ENCODE results near the gene KBTBD7.
"Not testable (repeated sequence)": the region's sequence is repeated elsewhere in the genome, so short reads cannot be mapped to it uniquely, and the experiment has no call there.

KBTBD7 gene

GRCh38 chr13:41196620-41197019, 2.3 kb upstream of the KBTBD7 start:
- no peak for DNase-seq

DNA sequence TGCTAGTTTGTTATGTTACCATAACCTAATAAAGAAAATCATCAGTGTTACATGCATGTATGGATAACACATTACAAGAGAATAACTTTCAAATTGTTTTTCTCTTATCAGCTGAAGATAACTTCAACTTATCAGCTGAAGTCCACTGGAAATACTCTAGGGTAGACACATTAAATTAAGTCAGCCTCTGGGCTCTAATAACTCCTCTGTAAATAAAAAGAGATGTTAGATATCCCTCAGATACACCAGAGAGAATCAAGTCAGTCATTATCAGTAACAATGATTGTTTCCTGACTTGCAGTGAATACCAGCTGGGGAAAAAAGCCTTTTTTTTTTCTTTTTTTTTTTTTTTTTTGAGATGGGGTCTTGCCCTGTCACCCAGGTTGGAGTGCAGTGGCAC, 1.6 kb upstream of the KBTBD7 start:
- DNase-seq: no peak

DNA sequence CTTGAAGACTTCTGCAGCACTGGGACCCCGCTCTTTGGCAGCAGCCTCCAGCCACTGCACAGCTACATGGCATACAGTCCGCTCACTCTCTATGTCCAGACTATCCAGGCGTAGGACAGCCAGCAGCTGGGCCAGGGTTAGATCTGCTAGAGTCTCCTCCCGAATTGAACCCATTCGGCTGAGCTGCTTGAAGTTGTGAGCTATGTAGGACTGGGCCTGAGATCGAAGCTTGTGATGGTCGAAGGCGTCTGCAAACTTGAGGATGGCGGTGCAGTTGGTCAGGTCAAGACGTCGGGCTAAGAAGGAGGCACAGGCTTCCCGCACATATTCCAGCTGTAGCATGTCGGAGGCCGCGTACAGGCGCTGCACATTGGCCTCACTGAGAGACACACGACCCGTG, 900 bp downstream of the KBTBD7 start:
- no peak for DNase-seq

GRCh38 chr13:41188584-41188983, 5.8 kb downstream of the KBTBD7 start:
- no peak for DNase-seq

GRCh38 chr13:41186481-41186880, 7.9 kb downstream of the KBTBD7 start:
- DNase-seq: no peak

DNA sequence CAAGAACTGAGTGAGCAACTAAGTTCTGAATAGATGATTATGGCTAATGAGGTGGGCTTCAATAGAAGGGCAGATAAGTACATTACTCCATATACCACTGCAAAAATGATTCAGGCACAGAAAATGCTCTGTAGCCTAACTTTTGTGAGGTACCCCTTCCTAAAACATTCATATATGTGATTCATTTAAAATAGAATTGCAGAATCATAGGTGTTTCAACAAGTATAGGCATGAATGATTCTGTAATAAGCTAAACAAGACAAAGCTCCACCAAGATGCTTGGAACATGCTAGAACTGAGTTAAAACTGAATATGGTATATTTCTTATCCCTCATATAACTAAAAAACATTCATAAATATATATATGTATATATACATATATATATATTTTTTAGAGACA, 12.1 kb downstream of the KBTBD7 start:
- DNase-seq: no peak

DNA sequence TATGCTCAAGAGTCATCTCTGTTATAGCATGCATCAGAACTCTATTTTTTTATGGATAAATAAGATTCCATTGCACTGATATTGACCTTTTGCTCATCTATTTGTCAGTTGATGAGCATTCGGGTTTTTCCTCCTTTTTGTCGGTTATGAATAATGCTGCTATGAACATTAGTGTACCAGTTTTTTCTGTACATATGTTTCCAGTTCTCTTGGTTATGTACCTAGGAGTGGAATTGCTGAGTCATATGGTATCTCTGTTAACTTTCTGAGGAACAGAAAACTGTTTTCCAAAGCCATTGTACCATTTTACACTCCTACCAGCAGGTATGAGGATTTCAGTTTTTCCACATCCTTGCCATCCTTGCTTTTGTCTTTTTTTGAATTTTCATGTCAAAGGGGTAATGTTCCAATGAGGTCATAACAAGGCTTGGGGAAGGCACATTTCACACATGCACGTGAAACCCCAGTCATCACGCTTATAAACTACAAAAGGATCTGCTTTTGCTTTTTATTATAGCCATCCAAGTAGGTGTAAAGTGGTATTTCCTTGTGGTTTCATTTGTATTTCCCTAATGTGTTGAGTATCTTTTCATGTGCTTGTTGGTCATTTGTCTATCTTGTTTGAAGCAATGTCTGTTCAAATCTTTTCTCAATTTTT, 14.6 kb downstream of the KBTBD7 start:
- DNase-seq: no peak

DNA sequence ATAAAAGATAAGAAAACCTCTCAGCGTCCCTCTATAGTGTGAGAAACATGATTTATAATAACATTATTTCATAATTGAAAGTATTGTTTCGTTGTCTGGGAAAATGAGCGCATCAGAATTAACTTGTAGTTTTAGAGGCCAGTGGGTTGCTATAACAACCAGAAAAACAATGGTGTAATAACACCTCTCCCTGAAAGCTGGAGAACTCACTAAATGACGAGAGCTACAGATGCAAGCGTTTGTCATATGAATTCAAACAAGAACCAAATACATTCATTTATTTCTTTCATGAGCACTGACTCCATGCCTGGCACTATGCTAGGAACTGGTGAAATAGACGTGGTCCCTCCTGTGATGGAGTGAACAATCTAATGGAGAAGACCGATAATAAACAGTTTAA, 16.3 kb downstream of the KBTBD7 start:
- DNase-seq: no peak

DNA sequence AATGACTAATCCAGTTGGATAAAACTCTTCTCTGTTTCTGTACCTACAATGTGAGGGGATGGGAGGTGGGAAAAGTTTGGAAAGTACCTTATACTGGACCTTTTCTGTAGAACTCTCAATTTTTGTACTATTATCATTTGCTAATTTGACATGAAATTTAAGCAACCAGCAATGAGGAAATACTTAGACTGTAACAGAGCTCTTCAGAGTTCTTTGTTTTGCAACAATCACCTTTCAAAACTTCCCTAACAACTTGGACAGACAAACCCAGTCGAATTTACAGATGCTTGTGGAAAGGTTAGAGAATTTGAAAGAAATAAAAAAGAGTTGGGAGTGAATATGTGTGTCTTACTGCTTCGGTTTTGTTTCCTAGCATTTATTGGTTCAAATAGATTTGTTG, 16.8 kb downstream of the KBTBD7 start:
- DNase-seq: no peak

DNA sequence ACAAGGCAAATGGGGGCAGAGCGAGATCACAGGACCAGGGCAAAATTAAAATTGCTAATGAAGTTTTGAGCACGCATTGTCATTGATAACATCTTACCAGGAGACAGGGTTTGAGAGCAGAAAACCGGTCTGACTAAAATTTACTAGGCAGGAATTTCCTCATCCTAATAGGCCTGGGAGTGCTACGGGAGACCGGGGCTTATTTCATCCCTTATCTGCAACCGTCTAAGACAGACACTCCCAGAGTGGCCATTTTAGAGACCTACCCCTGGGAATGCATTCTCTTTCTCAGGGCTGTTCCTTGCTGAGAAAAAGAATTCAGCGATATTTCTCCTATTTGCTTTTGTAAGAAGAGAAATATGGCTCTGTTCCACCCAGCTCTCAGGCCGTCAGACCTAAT, 18.8 kb downstream of the KBTBD7 start:
- DNase-seq: not testable (repeated sequence)

DNA sequence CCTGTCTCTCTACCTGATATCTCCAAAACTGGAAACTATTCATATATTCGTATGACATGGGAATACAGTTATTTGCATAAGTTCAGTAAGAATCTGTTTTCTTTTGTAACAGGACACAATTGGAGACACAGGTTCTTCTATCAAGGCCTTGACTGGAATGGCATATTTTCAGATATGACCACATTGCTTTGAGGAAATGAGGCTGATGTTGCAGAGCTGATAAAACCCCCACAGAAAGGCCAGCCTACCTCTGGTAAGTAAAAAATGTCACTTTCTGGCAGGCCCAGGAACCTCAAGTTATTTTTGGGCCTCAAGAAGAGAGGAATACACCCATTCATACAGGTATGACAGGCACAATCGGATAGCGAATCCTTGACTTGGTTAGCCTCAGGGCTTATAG, 32.2 kb downstream of the KBTBD7 start:
- no peak for DNase-seq

DNA sequence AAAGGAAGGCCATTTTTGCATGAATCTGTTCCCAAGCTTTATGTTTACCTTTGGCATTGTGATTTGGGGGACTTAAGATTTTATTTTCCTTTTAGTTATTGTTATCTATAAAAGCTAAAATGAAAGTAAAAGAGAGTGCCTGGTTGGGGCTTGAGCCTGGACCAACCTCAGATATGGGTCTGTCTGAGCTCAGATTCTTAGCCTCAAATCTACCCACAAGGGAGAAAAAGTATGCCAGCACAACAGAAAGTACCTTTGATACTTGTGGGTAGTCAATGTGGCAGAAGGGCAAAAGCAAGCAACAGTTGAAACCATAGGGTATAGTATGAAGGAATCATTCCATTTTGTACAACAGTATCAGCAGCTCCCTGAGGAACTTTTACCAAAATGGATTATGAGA, 35.2 kb downstream of the KBTBD7 start:
- no peak for DNase-seq

DNA sequence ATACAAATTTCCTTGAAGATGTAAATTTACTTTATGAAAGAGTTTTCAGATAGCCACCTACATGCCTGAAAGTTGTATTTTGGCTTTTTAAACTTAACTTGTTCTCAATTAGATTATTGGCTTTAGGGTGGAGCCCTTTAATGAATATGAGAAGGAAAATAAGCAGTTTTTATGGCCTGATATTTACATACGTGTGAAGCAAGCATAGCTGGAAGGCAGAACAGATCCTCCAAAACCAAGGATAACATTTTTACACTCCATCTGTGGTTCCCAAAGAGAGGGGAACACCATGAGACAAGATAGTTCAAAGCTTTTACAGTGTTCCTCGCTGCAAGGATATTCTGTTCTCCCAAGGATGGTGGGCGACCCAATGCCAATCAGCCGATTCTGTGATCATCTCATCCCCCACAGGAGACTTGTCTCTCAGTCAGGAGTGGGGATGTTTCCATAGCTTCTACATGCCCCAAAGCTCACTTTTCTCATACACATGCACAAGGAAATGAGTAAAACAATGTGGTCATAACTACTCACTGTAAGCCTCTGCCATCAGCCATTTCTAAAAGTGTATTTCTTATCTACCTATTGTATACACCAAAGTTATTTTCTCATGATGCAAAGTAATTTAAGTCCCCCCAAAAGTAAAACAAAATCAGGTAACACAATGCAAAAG, 37.2 kb downstream of the KBTBD7 start:
- DNase-seq: no peak

DNA sequence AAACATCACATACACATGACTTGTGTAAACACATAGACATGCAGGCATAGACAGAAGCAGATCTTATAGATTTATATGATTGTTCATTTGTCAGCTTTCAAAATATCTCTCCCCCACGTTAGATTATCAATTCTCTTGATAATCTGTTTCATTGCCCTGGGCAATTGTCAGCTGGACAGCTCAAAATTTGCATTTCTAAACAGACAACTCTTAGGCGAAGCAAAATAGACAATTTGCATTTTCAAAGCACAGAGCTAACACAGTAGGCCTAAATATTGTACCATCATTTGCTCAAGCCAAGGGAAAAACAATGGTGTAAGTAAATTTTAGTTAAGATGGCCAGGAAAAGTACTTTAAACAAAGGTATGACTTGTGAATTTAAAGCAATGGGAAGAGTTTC, 37.7 kb downstream of the KBTBD7 start:
- no peak for DNase-seq

- DNase-seq: no peak
These were observed 40.3 kb downstream of the KBTBD7 start for GRCh38 chr13:41154042-41154441.

DNA sequence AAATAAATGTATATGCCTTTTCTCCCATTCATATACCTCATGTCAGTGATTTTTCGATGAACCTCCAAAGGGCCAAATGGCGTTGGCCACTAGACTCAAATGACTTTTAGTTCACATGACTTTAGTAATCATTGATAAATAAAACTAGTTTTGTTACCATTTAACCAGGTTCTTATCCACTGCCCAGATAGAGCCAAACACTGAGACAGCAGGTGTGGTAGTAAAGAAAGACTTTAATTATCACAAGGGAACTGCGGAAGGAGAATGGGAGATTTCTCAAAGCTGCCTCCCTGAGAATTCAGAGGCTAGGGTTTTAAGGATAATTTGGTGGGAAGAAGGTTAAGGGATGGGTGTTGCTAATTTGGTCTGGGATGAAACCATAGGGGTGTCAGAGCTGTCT, 42.4 kb downstream of the KBTBD7 start:
- DNase-seq: no peak

DNA sequence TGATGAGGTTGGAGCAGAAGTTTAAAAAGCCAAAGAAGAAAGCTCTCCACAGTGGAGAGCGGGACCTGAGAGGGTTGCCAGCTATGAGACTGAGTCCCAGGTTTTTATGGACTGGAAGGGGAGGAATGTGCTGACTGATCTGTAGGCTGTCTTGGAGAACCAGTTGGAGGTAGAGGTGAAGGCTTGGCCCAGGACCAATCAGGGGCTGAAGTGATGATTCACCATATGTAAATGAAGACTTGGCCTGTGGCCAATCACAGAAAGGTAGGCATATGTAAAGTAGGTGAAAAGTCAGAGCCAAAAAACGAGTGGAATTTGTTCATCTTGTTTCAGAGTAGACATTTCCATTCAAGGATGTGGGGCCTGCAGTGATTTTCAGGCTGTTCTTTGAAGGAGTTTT, 44.3 kb downstream of the KBTBD7 start:
- DNase-seq: no peak

DNA sequence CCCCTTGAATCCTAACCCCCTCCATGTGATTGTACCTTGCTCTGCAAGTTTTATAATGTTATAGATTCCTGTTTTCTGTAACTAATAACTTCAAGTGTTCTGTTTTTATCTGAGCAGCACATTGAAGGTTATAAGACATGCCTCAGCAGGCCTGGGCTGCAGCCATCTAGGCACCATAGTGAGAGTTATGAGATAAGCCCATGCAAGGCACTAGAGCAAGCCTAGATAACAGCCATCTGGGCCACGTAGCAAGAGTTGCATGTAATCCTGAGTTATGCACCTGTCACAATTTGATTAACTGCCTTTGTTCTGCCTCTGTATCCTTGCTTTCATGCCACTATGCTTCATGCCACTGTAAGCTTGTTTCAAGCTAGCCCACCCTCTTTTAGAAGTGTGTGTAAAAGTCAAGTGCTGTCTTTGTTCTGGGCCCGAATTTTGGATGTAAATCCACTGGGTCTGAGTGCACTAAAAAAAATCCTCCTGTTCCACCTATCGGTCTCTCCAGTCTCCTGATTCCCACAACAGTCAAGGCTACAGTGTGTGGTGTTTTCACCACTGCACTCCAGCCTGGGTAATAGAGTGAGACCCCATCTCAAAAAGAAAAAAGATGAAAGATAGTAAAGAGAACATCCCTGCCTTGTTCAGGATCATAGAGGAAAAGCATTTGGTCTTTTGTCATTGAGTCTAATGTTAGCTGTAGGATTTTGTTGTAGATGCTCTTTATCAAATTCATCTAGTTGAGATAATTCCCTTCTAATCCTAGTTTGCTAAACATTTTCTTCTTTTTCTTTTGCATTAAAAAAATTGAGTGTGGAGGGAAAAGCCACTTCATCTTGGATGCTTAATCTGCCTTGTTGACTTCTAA, 45.7 kb downstream of the KBTBD7 start:
- no peak for DNase-seq

GRCh38 chr13:41145136-41145908, 49.0 kb downstream of the KBTBD7 start:
- DNase-seq: no peak

GRCh38 chr13:41144576-41144975, 49.8 kb downstream of the KBTBD7 start:
- DNase-seq: no peak

All from GDM1 (cell line).